NCI-H82 (cell line): ENCODE data around the gene POLR3E.

Experiments used
- DNase-seq: peaks from one replicate; lab custom pipeline; 2025; lab: John Stamatoyannopoulos, UW

POLR3E gene

DNA sequence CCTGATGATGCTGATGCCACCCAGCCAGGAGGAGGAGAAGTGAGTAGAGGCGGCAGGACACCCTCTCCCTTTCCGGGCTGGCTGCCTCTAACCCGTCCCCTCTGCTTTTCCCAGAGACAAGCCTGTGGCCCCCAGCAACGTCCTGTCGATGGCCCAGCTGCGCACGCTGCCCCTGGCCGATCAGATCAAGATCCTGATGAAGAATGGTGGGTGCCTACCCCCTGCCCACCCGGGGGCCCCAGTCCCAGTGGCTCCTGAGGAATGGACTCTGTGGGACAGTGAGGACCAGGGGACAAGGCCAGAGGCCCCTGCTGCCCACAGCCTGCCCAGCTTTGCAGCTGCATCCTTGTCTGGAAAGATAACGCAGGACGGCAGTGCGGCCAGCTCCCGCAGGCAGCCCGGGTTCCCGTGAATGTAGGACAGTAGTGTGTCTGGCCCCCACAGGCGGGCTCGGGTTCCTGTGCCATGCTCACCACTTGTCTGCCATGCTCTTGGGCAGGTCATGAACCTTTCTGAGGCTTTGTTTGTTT, 19.9 kb downstream of the POLR3E start:
- no peak for DNase-seq

DNA sequence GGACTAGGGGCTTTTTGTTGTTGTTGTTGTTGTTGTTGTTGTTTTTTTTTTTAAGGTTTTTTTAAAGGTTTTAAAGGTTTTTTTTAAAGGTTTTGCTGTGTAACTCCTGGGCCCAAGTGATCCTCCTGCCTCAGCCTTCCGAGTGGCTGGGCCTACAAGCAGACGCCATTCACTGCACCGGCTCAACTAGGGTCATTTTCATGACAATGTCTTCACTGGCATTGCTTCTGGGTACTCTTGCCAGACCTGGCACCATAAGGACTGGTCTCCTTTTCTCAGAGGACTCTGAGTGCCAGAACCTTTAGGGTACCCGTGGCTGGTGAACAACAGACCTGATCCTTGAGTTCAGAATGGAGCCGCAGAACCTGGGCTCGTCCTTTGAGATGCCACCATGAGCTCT, 20.4 kb downstream of the POLR3E start:
- no peak for DNase-seq

DNA sequence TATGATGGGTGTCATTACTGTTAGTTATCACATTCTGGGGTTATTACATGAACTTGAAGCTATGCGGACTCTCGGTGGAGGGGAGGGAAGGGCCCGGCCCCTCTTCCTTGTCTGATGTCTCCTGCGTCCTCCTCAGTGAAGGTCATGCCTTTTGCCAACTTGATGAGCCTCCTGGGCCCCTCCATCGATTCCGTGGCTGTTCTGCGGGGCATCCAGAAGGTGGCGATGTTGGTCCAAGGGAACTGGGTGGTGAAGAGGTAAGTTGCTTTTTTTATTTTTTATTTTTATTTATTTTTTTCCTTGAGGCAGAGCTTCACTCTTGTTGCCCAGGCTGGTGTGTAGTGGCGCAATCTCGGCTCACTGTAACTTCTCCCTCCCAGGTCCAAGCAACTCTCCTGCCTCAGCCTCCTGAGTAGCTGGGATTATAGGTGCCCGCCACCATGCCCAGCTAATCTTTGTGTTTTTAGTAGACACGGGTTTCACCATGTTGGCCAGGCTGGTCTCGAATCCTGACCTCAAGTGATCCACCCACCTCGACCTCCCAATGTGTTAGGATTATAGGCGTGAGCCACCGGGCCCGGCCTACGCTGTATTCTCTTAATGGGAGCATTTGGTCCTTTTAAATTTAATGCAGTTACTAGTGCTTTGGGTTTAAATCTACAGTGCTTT, 21.6 kb downstream of the POLR3E start:
- DNase-seq = peak; percentile 53

DNA sequence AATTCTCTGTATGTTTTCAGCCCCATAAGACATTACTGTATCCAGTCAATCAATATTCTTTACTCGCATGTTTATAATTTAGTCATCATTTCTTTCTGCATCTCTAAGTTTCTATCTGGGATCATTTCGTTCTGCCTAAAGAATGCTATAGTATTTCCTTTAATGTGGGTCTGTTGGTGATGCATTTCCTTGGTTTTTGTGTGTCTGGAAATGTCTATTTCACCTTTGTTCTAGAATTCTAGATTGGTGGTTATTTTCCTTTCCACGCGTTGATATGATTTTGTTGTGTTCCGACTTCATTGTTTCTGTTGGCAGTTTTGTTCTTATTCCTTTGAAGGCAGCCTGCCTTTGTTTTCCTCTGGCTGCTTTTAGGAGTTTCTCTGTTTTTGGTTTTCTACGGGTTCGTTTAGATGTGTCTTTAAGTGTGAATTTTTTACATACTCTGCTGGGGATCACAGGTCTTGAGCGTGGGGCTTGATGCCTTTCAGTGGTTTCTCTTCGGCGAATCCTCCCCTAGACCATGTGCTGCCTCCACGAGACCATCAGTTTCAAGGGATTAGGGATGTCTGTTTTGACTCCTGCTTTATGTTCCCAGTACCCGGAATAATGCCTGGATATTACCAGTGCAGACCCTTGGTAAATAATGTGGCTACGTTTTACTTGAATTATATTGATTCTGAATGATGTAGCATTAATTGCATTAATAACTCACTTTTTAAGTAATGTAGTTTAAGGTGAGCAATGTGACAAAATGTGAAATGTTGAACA, 23.5 kb downstream of the POLR3E start:
- peak; percentile 87 for DNase-seq

DNA sequence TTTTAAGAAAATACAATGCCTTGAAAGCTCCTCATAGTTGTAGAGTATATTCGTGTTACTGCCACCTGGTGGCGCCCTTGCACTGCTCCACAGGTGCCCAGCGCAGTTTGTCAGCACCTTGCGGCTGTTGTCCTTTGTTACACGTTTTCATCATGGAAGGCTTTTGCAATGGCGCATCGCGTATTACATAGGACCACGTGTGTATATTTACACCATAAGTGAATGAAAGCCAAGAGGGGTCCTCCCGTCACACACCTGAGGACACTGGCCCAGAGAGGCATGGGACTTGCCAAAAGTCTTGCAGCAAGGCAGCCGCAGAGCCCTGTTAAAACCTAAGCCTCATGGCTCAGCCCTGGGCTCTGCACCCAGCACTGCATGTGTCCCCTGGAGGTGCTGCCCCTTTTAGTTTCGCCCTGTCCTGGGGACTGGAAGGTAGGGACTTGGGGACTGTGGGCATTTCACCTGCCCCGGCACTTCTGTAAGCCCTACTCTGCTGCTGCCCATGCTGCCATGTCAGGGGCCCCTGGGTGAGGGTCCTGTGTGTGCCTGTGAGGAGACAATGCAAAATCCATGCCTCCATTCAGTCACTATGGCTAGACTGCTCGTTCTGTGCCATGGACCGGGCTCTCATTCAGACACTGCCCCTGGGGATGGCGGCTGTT, 24.3 kb downstream of the POLR3E start:
- peak; percentile 89 for DNase-seq

DNA sequence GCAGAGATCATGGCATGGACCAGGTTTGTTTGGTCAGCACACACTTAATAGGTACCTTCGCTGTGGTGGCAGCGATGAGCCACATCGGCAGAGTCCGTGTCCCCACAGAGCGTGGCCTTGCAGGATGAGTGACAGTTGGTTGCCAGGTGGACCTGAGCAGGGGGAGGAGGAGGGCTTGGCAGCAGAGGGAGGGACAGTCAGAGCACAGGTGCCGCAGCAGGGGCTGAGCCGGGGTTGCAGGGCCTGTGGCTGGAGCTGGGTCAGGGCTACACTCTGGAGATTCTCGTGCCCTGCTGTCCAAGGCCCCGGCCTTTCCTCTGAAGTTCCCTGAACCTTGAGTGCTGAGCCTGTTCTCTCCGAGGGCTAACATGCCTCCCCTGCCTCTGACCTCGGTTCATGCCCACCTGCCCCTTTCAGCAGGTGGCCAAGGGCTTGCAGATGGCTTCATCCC, 24.8 kb downstream of the POLR3E start:
- no peak for DNase-seq

DNA sequence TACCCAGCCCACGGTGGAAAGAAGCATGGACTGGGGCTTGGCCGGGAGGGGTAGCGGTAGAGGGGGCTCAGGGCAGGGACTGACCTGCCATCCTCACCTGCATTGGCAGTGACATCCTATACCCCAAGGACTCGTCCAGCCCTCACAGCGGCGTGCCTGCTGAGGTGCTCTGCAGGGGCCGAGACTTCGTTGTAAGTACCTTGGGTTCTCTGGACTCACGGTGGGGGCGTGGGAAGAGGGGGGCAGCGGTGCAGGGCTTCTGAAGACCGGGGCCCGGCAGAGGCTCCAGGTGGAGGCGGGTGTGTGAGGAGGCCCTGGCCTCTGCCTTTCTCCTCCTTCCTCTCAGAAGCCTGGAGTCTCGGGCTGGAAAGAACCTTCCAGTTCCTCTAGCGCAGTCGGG, 25.5 kb downstream of the POLR3E start:
- no peak for DNase-seq

DNA sequence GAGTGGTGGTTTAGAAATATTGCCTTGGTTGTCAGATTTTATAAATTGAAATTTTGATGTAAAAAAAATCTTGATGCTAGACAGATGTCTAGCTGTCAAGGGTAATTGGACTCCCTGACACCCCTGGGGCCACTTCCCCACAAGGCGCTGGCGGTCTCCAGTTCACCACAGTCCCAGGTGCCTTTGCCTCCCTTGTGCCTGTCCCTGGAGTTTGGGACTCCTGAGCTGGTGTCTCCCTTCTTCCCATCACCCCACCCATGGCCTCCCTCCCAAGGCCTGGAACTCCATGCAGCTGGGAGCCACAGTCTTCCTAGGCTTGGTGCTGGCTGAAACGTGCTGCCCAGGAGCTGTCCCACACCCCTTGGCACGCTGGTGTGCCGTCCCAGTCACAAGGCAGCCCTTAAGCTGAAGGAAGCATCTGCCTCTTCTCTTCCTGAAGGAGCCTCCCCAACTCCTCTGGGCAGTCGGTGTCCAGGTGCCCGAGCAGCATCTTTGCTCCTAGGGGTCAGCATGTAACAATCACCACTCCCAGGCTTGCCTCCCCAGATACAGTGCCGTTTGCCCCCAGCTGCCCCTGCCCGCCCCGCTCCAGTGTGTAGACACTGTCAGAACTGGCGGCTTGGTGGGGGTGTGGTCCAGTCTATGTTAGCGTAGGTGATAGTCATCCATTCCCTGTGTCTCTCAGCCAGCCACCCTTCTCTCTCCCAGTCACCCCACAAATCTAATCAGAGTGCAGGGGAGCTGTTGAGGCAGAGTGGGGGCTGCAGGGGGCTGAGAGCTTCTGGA, 26.2 kb downstream of the POLR3E start:
- no peak for DNase-seq

DNA sequence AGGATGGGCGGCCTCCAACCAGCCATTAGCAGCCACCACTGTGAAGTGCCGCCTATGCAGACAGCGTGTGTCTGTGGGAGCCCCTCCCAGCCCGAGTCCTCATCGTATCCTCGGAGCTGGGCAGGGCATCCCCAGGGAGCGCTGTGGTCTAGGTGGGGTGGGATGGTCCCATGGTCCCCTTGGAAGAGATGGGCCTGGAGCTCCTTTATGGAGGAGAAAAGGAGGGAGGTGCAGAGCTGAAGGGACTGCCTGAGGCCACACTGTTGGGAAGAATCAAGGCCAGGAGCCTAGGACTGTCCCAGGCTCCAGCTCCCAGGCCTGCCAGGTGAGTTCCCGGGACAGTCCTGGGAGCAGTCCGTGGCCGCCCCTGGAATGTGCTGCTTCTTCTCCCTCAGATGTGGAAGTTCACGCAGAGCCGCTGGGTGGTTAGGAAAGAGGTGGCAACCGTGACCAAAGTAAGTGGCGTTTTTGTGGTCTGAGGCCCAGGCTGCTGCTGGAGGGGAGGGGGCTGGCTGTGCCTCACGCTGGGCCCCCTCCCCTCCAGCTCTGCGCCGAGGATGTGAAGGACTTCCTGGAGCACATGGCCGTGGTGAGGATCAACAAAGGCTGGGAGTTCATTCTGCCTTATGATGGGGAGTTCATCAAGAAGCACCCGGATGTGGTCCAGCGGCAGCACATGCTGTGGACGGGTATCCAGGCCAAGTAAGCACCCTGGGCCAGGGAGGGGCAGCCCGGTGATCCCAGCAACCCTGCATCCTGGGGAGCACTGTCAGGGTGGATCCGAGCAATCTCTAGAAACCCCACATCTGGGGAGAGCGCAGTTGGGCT, 27.0 kb downstream of the POLR3E start:
- DNase-seq = peak; percentile 36

DNA sequence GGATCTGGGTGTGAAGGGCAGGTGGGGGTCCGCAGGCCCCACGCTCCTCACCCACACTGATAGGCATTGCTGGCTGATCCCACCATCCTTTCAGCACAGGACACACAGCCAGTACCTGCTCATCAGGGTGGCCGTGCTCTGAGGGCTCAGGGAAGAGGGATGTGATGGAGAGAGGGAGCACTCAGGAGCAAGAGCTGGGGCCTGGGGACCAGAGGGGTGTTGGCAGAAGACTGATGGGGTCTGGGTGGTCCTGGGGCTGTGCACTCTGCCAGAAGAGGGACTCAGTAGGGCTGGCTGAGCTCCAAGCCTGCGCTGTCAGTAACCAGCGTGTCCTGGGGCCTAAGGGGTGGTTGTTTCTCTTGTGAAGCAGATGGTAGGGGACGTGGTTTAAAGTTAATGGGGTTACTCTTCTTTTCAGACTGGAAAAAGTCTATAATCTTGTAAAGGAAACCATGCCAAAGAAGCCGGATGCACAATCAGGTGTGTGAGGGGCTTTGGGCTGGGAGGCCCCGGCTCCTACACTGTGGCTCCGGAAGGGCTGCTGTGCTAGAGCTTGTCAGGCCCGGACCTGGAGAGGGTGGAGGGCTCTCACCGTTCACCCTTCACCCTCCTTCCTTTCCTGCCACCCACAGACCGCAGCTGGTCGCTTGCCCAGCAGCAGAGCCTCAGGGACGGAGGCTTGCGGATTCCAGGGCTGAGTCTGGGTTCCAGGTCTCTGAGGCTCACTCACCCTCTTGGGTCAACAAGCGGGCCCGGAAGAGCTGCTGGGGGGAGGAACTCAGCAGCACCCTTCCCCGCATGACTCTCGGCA, 27.8 kb downstream of the POLR3E start:
- peak; percentile 95 for DNase-seq

DNA sequence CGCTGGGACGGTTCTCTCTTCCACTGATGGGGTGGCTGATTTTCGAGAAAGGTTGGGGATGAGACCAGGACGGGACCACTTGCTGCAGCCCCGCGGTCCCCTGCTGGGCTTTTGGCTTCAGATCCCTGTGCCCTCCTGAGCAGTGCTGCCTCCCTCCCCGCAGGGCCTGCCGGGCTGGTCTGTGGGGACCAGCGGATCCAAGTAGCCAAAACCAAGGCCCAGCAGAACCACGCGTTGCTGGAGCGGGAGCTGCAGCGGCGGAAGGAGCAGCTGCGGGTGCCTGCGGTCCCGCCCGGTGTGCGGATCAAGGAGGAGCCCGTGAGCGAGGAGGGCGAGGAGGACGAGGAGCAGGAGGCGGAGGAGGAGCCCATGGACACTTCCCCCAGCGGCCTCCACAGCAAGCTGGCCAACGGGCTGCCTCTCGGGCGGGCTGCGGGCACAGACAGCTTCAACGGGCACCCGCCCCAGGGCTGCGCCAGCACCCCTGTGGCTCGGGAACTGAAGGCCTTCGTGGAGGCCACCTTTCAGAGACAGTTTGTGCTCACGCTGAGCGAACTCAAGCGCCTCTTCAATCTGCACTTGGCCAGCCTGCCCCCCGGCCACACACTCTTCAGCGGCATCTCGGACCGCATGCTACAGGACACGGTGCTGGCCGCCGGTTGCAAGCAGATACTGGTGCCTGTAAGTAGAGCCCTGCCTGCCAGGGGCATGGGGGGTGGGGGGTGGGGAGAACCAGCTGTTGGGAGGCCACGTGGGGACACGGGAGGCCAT, 28.6 kb downstream of the POLR3E start:
- no peak for DNase-seq

DNA sequence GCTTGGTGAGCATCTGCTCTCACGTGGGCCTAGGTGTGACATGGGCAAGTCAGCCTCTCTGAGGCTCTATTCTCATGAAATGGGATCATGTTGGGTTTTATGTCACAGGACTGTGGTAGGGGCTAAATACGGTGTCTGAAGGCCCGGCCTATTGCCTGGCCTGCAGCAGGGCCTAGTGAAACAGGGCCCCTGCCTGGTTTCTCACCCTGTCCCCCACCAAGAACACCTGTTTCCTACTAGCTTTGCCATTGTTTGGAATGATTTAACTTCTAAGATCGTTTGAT, 29.1 kb downstream of the POLR3E start:
- DNase-seq = peak; percentile 62

DNA sequence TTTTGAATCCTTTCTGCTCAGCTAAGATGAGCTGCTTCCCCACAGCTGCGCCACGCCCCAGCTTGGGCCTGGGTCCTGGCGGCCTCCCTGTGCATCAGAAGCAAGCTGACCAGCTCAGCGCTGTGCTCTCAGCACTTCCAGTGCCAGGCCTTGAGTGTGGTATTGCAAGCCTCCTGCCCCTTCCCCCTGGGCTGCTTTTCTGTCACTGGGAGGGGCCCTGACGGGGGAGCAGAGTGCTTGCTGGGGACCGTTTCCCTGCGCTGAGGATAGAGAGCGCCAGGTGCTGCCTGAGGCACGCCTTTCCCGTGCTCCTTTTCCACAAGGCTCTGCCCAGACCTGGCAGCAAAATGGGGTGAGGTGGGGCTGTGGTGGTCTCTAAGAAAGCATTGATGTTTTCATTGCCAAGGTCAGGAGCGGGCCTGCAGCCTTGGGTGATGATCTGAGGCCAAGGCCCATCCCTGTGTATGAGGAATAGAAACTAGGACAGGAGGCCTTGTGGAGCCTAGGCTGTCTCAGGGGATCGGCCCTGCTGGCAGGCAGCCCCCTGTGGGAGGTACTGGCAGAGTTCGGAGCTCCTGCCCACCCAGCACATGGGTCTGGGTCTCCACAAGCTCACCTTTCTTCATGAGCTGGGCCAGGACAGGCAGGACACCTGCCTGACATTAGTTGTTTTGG, 29.7 kb downstream of the POLR3E start:
- DNase-seq = no peak

DNA sequence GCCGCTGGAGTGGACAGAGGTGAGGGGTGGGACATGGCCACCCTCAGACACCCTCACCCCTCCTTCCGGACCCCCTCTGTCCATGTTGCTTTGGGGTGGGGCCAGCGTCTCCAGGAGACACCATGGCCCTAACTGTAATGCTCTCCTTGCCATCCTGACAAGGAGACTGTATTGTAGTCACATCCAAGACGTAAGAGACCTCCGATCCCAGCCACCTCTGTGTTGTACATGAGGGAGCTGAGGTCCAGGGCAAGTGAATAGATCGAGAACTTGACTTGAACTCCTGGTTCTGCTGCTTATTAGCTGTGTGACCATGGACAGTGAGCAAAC, 30.2 kb downstream of the POLR3E start:
- no peak for DNase-seq

DNA sequence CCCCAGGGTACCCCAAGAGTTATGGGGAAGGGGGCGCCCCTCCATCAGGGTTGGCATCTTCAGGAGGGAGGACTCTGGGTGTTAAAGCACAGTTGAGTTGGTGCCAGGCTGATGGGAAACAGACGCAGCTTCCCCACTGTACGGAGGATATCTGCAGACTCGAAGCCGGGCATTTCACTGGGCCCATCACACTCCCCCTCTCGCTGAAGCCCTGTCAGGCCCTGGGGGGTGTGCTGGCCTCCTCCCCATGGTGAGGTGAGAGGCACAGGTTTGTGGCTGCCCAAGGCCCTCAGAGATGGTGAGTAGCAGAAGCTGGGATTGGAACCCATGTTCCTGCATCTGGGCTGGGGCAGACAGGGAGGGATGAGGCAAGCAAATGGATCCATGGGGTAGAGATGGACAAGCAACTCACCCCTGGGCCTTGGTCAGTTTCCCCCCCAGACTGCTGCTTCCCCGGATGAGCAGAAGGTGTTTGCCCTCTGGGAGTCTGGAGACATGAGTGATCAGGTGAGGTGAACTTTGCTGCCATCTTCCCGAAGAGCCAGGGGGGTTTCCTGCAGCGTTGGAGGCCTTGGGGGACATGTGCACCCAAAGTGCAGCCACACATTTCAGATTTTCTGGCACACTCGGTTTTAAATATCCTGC, 31.0 kb downstream of the POLR3E start:
- no peak for DNase-seq

DNA sequence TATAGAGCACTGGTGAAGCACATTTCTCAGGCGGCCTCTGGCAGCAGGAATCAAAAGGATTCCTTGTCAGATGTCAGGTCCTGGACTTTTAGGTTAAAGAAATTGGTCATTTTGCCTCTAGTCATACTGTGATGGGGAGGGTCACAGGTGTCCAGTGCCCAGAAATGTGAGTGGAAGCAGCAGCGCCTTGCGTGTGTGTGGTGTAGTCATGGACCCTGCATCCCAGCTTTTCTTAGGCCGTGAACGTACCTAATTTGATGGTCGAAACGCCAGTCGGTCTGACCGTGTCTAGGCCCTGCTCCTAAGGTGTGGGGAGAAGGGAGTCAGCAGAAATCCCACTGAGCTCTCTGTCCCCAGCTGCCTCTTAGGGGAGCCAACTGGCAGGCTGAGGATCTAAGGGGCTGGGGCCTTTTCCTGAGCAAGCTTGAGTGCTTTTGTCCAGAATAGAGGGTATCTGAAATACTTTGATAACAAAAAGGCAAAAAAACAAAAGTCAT, 32.0 kb downstream of the POLR3E start:
- DNase-seq = no peak

DNA sequence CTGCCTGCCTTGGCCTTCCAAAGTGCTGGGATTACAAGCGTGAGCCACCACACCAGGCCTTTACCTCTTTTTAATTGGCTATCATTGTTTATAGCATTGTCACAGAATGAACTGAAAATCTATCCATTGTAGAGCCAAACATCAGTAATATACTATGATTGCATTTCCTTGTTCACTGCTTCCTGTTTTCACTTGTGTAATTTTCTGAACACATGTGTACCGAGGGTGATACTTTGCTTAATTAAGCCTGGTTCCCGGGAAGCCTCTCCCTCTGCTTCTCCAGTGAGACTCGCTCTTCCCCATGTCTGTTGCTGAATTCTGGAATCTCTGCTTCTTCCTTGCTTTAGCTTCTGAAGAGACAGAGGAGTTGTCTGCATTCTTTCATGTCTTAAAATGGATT, 33.1 kb downstream of the POLR3E start:
- no peak for DNase-seq

DNA sequence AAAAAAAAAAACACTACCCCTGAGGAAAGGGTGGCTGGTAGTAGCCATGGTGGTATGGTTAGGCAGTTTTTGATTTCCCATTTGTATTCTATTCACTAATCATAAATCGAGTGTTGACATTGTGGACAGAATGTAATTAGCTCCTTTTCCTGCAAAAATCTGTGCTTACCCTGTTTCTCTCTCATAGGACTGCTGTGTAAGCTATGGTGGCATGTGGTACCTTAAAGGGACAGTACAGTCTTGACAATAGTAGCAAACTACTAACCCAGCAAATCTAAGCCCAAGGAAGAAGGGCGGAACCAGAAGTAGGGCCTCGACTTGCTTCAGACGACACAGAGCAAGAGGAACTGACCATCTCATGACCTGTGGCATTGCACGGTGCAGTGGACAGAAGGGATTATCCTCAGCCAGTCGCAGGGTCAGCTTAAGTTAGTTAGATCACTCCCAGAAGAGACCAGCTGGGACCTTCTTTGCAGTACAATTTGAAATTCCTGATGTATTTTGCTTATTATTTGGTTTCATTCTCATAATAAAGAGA, 36.3 kb downstream of the POLR3E start:
- DNase-seq = no peak
